Measurements from ENCODE around the gene PCSK2.

Gene PCSK2

DNA sequence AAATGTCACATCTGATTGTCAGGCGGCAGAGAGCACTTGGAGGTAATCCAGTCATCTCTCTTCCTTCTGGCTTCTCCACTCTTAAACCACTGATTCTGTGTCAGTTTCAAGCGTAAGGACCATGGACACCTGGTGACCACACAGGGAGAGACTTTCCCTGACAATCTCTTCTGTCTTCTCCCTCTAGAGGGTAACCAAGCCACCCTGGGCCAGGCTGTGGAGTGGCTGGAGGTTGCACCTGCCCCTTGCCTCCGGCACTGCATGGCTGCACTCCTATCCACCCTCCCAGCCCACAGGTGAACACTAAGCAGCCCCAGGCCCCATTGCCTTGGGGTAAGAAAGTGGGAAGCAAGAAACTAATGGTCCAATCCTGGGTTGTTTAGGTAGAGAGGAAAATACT lies 225.6 kb downstream of the PCSK2 start:
- no peak for DNase-seq

DNA sequence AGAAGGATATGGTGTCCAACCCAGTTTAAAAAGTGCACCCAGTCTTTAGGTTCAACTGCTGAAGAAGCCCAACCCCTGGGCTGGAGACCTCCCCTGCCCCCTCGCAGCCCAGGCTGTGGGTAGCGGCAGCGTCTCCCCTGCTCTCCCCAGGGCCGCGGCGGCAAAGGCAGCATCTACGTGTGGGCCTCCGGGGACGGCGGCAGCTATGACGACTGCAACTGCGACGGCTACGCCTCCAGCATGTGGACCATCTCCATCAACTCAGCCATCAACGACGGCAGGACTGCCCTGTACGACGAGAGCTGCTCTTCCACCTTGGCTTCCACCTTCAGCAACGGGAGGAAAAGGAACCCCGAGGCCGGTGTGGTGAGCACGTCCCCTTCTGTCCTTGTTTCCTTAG lies 226.8 kb downstream of the PCSK2 start:
- no peak for DNase-seq

DNA sequence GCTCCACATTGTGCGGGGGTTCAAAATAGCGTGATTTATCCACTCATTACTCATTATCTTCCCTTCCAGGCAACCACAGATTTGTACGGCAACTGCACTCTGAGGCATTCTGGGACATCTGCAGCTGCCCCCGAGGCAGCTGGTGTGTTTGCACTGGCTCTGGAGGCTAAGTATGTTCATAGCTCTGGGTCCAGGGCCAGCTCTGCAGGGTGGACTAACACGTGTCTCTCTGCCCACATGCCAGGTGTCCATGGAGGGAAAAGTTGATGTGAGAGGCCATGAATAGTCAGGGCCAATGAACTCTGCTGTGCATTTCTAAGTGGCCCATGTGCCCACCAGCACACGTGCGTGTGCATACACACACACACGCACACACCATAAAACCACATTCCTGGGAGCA lies 229.4 kb downstream of the PCSK2 start:
- DNase-seq: no peak

DNA sequence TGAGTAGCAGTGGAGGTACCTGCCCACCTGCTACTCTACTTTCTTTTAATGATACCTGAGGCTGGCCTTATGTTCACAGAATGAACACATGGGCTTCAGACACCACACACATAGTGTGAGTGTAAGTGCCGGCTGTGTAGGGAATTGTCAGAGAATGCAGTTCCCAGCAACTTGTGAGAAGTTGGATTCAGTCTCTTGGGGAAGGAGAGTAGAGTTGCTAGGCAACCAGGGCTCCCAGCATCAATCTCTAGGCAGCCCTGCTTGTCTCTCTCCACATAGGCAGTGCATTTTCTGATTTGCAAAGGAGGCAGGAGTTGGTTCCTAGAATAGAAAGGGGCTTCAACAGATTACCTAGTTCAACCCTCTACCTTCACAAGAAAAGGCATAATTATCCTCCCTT lies 230.2 kb downstream of the PCSK2 start:
- DNase-seq: no peak

DNA sequence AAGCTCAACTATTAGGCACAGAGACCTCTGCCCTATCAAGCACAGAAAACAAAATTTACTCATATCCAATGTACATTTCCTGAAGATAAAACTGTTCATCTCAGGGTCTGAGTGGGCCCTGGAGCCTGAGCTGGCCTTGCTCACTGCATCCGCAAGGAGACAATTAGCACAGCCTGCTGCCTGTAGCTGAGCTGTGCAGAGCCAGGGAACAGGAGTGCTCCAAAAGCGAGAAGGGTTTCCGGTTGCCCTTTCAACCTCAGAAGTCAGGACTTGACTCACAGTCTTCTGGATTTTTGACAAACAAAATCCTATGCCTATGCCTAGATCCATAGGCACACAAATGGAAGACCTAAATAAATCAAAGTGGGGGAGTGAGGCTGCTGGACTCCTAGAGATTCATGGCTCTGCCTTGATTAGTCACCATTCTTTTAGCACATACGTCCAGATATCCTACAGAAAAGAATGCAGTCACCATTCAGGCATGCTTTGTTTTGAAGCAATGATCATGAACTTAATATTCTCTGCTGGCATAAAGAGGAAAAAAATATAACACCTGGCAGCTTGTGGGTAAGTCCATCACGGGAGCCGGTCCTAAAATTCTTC lies 230.8 kb downstream of the PCSK2 start:
- DNase-seq: no peak

DNA sequence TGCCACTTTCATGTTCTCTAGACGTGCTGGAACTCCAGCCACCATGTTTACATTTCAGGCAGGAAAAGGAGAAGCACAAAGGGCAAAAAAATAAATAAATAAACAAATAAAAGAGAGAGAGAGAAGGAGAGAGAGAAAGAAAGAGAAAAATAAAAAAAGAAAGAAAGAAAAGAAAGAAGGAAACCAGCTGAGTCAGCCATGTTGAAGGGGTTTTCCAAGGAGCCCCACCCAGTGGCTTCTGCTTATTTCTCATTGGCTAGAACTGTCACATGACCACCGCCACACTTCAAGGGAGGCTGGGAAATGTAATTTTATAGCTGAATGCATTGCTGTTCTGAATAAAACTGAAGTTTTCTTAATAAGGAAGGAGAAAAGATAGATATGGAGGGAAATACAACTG lies 233.3 kb downstream of the PCSK2 start:
- no peak for DNase-seq

DNA sequence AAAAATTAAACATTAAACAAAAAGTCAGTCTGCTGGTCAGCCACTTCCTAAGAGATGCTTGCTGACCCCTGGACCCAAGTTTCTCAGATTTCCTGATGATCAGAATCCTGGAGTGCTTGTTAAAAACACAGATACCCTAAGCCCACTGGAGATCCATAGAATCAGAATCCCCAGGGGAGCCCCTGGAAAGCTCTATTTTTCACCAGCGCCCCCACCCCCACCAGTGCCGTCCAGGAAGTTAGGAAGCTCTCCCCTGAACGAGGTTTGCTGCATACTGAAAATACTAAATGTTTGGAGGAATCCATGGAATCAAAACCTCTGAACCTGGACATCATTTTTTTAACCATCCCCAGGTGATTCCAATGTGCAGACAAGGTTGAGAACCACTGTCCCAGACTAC lies 235.1 kb downstream of the PCSK2 start:
- DNase-seq: no peak

DNA sequence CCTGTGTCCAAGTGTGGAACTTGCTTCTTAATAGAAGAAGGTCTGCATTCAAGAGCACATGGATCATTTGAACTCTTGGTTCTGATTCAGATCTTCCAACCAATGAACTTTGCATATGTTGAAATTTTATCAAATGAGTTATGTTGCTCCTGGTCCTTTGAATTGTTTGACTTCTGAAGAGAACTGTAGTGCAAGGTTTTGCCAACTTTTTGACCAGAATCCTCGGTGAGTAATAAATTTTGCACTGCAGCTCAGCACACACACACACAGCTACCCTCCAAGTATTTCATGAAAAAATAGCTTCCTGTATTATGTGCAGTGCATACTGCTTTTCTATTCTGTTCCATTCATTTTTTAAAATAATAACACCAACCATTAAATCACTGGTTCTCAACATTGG lies 236.9 kb downstream of the PCSK2 start:
- DNase-seq: no peak

DNA sequence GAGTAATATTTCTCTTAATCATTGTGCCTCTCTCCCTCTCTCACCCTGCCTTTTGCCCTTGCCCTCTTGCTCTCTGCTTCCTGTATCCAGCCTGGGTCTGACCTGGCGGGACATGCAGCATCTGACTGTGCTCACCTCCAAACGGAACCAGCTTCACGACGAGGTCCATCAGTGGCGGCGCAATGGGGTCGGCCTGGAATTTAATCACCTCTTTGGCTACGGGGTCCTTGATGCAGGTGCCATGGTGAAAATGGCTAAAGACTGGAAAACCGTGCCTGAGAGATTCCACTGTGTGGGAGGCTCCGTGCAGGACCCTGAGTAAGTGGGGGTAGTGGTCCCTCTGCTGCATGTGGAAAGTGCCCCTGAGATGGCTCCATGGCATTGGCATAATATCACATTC lies 238.4 kb downstream of the PCSK2 start:
- no peak for DNase-seq

DNA sequence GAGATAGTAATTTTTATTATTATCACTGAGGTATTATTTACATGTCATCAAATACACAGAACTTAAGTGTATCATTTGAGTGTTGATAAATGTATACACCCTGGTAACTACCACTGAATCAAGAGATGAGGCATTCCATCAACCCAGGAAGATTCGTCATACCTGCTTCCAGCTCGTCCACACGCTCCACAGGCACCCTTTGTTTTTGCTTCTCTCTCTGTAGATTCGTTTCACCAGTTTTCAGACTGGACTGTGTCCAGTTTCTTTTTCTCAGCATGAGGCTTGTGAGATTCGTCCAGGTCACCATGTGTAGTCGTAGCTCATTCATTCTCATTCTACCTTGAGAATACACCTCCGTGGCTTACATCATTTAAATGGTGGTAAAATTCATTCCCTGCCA lies 239.8 kb downstream of the PCSK2 start:
- no peak for DNase-seq

DNA sequence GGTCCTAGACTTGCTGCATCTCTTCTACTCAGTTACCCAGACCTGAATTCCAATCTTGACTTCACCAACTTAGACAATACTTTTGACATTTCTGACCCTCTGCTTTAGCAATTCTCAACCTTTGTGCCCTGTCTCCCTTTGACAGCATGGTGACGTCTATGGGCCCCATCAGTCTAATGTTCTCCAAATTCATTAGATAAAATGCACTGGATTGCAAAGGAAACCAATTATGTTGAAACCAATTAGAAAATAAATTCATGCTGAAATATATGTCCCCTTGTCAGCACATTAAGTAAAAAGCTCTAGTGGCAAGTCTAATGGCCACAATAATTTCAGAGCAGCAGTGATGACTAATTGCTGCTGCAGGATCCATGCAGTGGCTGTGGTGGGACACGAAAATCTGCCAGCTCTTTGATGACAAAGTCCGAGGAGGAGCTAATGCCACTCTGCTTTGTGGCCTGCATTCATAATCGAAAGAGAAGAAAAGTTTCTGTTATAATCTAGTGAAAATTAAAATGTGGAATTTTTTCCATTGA lies 240.3 kb downstream of the PCSK2 start:
- DNase-seq: no peak

DNA sequence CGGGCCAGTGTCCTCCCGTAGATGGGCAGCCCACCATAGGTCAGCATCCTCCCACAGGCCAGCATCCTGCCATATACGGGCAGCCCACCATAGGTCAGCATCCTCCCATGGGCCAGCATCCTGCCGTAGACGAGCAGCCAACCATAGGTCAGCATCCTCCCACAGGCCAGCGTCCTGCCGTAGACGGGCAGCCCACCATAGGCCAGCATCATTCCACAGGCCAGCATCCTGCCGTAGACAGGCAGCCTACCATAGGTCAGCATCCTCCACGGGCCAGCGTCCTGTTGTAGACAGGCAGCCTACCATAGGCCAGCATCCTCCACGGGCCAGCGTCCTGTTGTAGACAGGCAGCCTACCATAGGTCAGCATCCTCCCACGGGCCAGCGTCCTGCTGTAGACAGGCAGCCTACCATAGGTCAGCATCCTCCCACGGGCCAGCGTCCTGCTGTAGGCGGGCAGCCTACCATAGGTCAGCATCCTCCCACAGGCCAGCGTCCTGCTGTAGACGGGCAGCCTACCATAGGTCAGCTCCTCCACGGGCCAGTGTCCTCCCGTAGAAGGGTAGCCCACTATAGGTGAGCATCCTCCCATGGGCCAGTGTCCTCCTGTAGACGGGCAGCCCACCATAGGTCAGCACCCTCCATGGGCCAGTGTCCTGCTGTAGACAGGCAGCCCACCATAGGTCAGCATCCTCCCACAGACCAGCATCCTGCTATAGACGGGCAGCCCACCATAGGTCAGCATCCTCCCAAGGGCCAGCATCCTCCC lies 241.4 kb downstream of the PCSK2 start:
- no peak for DNase-seq

DNA sequence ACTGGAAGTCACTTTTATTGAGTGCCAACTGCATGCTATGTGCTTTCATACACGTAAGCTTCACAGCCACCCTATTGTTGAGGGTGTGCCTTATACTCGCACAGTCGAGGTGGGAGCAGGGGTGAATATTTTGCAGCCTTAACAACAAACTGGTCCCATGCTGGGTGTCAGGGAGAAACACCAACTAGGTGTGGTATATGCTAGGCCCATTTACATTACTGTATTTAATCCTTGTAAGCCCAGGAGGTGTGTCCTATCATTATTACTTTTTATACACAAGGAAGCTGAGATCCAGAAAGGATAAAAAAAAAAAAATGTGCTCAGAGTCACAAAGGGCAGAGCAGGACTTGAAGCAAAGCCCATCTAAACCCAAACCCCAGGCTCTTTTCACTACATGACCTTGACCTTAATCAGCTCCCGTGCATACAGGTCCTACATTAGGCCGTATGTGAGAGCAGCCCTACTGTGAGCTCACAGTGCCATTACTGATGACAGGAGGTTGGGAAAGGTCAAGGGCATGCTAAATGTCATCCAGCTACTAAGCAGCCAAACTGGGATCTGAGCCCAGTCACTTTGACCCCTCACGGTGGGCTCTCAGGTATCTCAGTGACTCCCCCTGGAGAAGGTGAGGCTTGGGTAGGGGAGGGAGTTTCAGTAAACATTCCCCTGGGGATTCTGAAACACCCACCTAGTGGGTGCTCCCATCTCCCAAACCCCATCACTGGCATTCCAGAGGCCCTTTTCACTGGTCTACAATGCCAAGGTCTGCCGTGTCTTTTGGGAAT lies 242.6 kb downstream of the PCSK2 start:
- no peak for DNase-seq

DNA sequence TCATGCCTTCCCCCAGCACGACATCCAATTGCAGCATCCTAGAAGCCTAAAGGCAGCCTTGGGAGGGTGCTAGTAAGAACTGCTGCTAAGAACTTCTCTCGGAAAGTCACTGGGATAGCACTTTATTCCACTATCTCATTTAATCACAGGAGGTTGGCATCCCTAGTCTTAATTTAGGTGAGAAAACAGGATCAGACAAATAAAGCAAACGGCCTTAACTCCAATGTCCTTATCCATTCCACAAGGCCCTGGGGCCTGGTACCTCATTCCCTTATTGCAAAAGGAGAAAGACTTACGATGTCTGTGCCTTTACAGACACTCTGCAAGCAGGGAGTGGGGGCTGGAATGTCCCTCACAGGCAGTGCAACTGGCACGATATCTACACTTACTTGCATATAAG lies 243.7 kb downstream of the PCSK2 start:
- no peak for DNase-seq

DNA sequence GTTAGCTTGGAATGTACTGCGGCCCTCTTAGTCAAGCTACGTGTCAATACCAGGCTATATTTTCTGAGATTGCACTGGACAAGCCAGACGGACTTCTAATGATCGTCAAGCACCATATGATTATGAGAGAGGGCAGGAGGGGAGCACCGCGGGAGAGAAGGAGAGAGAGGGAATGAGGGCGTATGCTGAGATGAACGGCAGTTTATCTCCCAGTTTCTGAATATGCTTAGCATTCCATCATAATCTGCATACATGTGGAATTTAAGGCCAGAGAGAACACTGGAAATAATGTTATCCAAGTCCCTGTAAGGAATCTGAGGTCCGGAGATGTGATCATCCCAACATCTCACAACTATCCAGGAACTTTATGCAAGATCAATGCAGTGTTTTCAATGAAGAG lies 244.1 kb downstream of the PCSK2 start:
- no peak for DNase-seq

DNA sequence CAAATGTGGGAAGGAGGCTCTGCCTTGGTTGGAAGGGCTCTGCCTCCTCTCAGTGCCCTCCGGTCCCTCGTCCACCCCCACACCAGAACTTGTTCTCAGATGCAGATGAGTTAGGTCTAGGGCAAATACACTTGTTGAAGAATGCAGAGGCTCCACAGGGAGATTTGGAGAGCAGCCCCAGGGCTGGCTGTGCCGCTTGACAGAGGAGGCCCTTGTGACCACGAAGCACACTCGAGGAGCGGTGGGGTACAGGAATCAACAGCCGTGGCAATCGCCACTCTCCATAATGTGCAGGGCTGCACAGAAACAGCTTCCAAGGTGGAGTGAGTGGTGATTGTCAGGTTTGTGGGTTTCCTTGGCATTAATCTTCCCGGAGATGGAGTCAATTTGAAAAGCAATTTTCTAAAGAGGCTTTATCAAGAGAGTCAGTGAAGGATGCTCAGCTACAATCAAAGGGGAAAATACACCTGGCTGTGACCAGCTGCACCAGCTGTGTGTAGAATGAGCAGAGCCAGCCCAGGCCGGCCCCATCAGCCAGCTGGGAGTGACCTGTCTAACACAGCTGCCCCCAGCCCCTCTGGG lies 244.9 kb downstream of the PCSK2 start:
- no peak for DNase-seq

DNA sequence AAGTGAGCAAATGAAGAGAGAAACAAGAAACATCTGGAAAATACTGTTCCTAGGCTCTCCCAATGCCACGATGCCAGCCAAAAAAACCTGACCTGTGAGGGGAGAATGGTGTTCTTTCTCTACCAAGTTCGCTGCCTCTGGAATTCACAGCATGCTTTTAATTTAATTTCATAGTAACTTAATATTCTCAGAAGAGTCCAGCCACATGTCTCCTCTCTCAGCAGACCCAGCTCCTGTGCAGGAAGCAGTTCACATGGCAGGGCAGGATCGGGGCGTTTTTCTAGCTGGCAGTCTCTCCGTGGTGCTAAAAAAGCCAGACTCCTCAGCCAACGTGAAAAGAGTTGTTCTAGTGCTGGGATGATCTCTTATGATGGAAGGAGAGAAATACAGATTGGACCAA lies 246.8 kb downstream of the PCSK2 start:
- no peak for DNase-seq

DNA sequence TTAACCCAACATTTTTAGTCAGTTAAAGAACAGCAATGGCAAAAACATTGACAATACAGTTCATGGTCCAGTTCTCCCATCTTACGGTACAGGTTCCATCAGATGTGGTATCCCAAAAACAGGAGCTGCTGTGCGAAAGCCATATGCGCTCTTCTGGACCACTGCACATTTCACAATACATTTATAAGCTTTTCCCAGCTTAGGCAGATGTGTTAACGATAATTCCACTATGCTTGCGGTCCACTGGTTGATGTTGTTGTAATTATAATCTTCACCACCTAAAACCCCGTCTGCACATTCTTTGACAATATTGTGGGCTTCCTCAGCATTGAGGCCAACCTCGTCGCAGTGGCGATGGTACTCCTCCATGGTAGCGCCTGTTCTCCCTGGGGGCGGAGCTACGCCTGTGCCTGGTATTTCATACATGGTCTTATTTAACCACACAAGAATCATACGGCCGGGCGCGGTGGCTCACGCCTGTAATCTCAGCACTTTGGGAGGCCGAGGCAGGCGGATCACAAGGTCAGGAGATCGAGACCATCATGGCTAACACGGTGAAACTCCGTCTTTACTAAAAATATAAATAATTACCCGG lies 252.3 kb downstream of the PCSK2 start:
- DNase-seq: no peak

DNA sequence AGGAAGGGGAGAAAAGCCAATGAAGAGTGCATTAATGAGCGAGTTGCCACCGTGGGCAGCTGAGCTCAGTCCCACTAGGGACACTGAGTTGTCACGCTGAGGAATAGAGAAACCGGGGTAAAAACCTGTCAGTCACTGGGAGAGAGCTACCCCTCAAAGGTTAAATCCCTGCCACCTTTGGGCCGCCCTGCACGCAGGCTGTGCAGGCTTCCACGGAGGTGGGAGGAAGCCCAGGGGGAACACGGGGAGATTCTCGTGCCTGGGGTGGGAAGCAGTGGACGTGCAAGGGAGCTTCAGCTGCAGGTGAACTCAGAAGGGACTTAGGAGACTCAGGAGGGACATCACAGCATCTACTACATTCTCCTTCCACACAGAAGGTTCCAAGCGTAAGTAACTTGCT lies 253.9 kb downstream of the PCSK2 start:
- no peak for DNase-seq

DNA sequence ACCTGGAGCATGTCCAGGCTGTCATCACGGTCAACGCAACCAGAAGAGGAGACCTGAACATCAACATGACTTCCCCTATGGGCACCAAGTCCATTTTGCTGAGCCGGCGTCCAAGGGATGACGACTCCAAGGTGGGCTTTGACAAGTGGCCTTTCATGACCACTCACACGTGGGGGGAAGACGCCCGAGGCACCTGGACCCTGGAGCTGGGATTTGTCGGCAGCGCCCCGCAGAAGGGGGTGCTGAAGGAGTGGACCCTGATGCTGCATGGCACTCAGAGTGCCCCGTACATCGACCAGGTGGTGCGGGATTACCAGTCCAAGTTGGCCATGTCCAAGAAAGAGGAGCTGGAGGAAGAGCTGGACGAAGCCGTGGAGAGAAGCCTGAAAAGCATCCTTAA lies 254.8 kb downstream of the PCSK2 start:
- no peak for DNase-seq

DNA sequence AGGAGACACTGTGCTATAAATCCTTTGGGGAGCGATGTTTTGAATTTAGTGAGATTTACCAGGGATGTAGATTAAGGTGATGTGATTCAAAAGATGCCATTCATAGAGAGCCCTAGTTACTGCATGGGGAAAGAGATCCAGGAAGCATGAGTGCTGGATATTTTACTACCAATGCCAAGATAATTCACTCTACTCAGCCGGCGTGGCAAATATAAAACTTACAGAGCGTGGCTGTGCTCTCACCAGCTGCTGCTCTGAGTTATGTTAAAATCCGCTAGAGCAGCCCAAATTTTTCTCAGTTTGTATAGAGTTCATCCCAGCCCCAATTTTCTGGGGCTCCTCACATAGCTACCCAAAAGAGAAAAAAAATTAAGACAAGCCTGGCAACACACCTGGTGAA lies 255.7 kb downstream of the PCSK2 start:
- DNase-seq: no peak

DNA sequence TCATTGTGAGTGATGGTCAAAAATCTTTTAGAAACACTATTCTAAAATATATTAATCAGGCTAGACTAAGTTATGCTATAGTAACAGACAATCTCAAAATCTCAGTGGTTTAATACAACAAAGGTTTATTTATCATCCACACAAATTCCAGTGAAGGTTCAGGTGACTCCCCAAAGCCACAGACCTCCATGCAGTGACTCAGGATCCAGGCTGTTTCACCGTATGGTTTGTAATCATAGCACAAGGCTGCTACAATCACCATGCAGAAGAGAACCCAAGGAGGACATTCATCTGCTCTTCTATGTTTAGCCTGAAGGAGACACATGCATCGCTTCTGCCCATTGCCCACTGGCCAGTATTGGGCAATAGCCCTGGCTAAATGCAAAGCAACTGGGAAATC lies 258.2 kb downstream of the PCSK2 start:
- DNase-seq: no peak

DNA sequence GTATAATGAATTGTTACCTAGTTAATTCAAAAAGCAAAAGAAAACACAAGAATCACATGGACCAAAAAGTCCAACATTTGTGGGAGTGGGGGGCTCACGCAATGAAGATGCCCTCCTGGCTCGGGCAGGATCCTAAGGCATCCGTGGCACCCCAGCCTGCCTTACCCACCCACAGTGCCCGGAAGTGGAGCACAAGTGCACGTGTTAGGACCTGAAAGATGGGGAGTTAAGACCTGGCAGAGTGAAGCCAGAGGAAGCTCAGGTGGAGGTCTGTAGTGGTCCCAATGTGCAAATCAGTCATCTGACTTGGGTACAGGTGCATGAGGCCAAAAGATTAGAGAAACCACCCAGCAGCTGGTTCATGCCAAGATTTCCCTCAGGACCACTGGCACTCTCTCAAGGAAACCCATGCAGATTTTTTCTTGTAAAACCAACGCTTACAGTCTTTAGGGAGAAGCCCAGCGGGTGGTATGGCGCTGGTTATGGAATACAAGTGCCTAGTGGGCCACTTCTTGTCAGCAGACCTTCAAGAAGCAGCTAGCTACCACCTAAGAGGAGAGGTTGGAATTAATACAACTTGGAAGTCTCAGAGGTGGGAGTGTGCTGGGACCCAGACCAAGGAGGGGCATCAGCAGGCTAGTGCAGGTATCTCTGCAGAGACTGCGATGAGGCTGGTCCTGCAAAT lies 262.2 kb downstream of the PCSK2 start:
- DNase-seq: peak; percentile 19

All from activated CD8-positive, alpha-beta memory T cell treated with anti-CD3 and anti-CD28 coated beads for 24 hours (primary cell).